HG02938 (cell line): ENCODE measurements around the gene NIPAL1.

ENCODE experiments used
- ATAC-seq: cut with Tn5 transposase; IDR thresholded peaks from one replicate; pipeline ENCODE4 v1.9.1; 2021; ENCODE audit warnings: mild to moderate bottlenecking, moderate library complexity; ENCODE audit not compliant: unreplicated experiment

The NIPAL1 gene

GRCh38 chr4:48058617-48059530, 42.3 kb downstream of the NIPAL1 start:
- no peak for ATAC-seq

- no peak for ATAC-seq
Measured at GRCh38 chr4:48064349-48064748, 47.8 kb downstream of the NIPAL1 start.

GRCh38 chr4:48065587-48066052, 49.0 kb downstream of the NIPAL1 start:
- ATAC-seq = peak; percentile 61

- no peak for ATAC-seq
Measured at GRCh38 chr4:48067536-48067935, 51.0 kb downstream of the NIPAL1 start.

GRCh38 chr4:48068182-48068581, 51.6 kb downstream of the NIPAL1 start:
- no peak for ATAC-seq

- no peak for ATAC-seq
Measured at GRCh38 chr4:48069026-48069425, 52.5 kb downstream of the NIPAL1 start.

GRCh38 chr4:48071191-48071590, 54.6 kb downstream of the NIPAL1 start:
- ATAC-seq = no peak

GRCh38 chr4:48073567-48074103, 57.1 kb downstream of the NIPAL1 start:
- ATAC-seq = no peak

GRCh38 chr4:48074657-48075056, 58.1 kb downstream of the NIPAL1 start:
- no peak for ATAC-seq

GRCh38 chr4:48078425-48078824, 61.9 kb downstream of the NIPAL1 start:
- no peak for ATAC-seq

GRCh38 chr4:48078862-48079655, 62.5 kb downstream of the NIPAL1 start:
- ATAC-seq = no peak

GRCh38 chr4:48079972-48080391, 63.4 kb downstream of the NIPAL1 start:
- no peak for ATAC-seq

- no peak for ATAC-seq
Measured at GRCh38 chr4:48081196-48081595, 64.6 kb downstream of the NIPAL1 start.

- no peak for ATAC-seq
Measured at GRCh38 chr4:48082956-48083355, 66.4 kb downstream of the NIPAL1 start.

- ATAC-seq = no peak
Measured at GRCh38 chr4:48085821-48086589, 69.4 kb downstream of the NIPAL1 start.
